Keratinocyte (primary cell): ENCODE measurements around the gene IGFALS.

Experiments used
- EZH2 ChIP-seq: IDR thresholded peaks from one replicate; pipeline ENCODE4 v1.6.1; 2012; ENCODE audit warnings: inconsistent platforms, mild to moderate bottlenecking, low read length, moderate library complexity
- TF ChIP-seq, protein P1 (sequence below), 3 experiments: IDR thresholded peaks in 1 of 3; conservative IDR thresholded peaks in 1 of 3; optimal IDR thresholded peaks in 1 of 3; 2 replicates in 2 of 3; 3 replicates in 1 of 3; pipeline versions ENCODE3 to v1.5.1; 2011; ENCODE audit warnings: low read length in 3 of 3, mild to moderate bottlenecking in 3 of 3, moderate library complexity in 2 of 3, control low read depth in 1 of 3, inconsistent platforms in 1 of 3; ENCODE audit not compliant: insufficient read depth in 2 of 3; ENCODE audit errors: extremely low read depth in 1 of 3

GRCh38 chr16:1818204-1818872 is 24.8 kb upstream of the IGFALS start:
- TF ChIP-seq, protein P1, sequence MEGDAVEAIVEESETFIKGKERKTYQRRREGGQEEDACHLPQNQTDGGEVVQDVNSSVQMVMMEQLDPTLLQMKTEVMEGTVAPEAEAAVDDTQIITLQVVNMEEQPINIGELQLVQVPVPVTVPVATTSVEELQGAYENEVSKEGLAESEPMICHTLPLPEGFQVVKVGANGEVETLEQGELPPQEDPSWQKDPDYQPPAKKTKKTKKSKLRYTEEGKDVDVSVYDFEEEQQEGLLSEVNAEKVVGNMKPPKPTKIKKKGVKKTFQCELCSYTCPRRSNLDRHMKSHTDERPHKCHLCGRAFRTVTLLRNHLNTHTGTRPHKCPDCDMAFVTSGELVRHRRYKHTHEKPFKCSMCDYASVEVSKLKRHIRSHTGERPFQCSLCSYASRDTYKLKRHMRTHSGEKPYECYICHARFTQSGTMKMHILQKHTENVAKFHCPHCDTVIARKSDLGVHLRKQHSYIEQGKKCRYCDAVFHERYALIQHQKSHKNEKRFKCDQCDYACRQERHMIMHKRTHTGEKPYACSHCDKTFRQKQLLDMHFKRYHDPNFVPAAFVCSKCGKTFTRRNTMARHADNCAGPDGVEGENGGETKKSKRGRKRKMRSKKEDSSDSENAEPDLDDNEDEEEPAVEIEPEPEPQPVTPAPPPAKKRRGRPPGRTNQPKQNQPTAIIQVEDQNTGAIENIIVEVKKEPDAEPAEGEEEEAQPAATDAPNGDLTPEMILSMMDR (optimal IDR thresholded peaks at IDR 0.05 in 1 of 3, IDR thresholded peaks at IDR 0.05 in 1 of 3, conservative IDR thresholded peaks at IDR 0.05 in 1 of 3; ENCODE audit: extremely low read depth in 1 of 3, insufficient read depth in 2 of 3, low read length in 3 of 3): no peak
- no peak for TF ChIP-seq EZH2
